H1 (cell line): ENCODE data around the gene UBE2E2. TPM values are rescaled to one million over a fixed set of nuclear protein-coding genes. Genes with fewer than 3 reads are reported as not detected.

Experiments
- CTCF ChIA-PET: fragments of 300-600 bp; sonication (Branson Sonifier 250); formaldehyde crosslinking; loops from one replicate; lab custom pipeline; 2021; ENCODE audit not compliant: partially characterized antibody; lab: Charles Lee
- POLR2A ChIA-PET: fragments of 300-600 bp; sonication (Branson Sonifier 250); formaldehyde crosslinking; loops from one replicate; lab custom pipeline; 2021; ENCODE audit warnings: inconsistent platforms; ENCODE audit not compliant: partially characterized antibody; lab: Charles Lee
- DNase-seq, 2 experiments: peaks; one replicate each; pipeline versions ENCODE4 v3.0.0 to v3.0.0-alpha.2; 2010 to 2022; ENCODE audit warnings: low spot score in 2 of 2, low read depth in 1 of 2, mixed read lengths in 1 of 2
- FAIRE-seq: peaks from 2 replicates; lab custom pipeline; 2011; peaks lifted over from hg19 to GRCh38; lab: Jason Lieb, UNC
- H2AFZ ChIP-seq: 2 replicates; pipeline ENCODE4 v1.8.1; 2012; ENCODE audit warnings: low read length, inconsistent platforms
- H2AK5ac ChIP-seq: 2 replicates; pipeline ENCODE4 v1.6.1; 2013; ENCODE audit warnings: low read depth, low read length
- H2BK120ac ChIP-seq: replicated peaks from 2 replicates; pipeline ENCODE3; 2013; ENCODE audit warnings: low read depth, low read length, inconsistent platforms
- H2BK12ac ChIP-seq: 2 replicates; pipeline ENCODE4 v1.6.1; 2013; ENCODE audit warnings: low read depth, low read length
- H2BK15ac ChIP-seq: 2 replicates; pipeline ENCODE4 v1.6.1; 2013; ENCODE audit warnings: low read length
- H2BK20ac ChIP-seq: 2 replicates; pipeline ENCODE4 v1.6.1; 2013; ENCODE audit warnings: low read length
- H2BK5ac ChIP-seq: 2 replicates; pipeline ENCODE4 v1.6.1; 2013; ENCODE audit warnings: low read depth, low read length
- H3K14ac ChIP-seq: 2 replicates; pipeline ENCODE4 v1.6.1; 2013; ENCODE audit warnings: inconsistent platforms; ENCODE audit not compliant: insufficient read length
- H3K18ac ChIP-seq: 2 replicates; pipeline ENCODE4 v1.6.1; 2013; ENCODE audit warnings: low read length; ENCODE audit errors: extremely low read depth
- H3K23ac ChIP-seq: 2 replicates; pipeline ENCODE4 v1.6.1; 2013; ENCODE audit warnings: inconsistent platforms; ENCODE audit not compliant: insufficient read length
- H3K23me2 ChIP-seq: 2 replicates; pipeline ENCODE4 v1.6.1; 2013; ENCODE audit warnings: low read depth, low read length
- H3K27ac ChIP-seq: 2 replicates; pipeline ENCODE4 v1.6.1; 2011; ENCODE audit warnings: low read depth, low read length, inconsistent platforms
- H3K27me3 ChIP-seq, 4 experiments: replicated peaks in 1 of 4; 1 replicate in 1 of 4; 2 replicates in 3 of 4; pipeline versions ENCODE4 v1.6.1 to v1.8.1; 2011 to 2013; ENCODE audit warnings: low read length in 3 of 4, mild to moderate bottlenecking in 3 of 4, inconsistent platforms in 2 of 4, mixed read lengths in 2 of 4, moderate library complexity in 1 of 4; ENCODE audit not compliant: control insufficient read depth in 3 of 4, insufficient read depth in 3 of 4; ENCODE audit errors: extremely low read depth in 1 of 4
- H3K36me3 ChIP-seq, 4 experiments: 2 replicates each; pipeline versions ENCODE4 v1.6.1 to v1.8.1; 2011 to 2013; ENCODE audit warnings: mild to moderate bottlenecking in 4 of 4, low read length in 3 of 4, moderate library complexity in 2 of 4, control low read depth in 1 of 4, inconsistent platforms in 1 of 4; ENCODE audit not compliant: insufficient read depth in 4 of 4, control insufficient read depth in 2 of 4
- H3K4ac ChIP-seq: replicated peaks from 2 replicates; pipeline ENCODE3; 2013; ENCODE audit warnings: low read length, low read depth, mixed read lengths, inconsistent platforms; ENCODE audit not compliant: insufficient read length
- H3K4me1 ChIP-seq, 4 experiments: replicated peaks in 1 of 4; 1 replicate in 1 of 4; 2 replicates in 3 of 4; pipeline versions ENCODE4 v1.6.1 to v1.8.1; 2011 to 2013; ENCODE audit warnings: low read length in 3 of 4, inconsistent platforms in 2 of 4, mixed read lengths in 1 of 4; ENCODE audit not compliant: insufficient read depth in 4 of 4, control insufficient read depth in 3 of 4
- H3K4me2 ChIP-seq, 2 experiments: 2 replicates each; pipeline versions ENCODE4 v1.6.1 to v1.8.1; 2011 to 2013; ENCODE audit warnings: low read depth in 2 of 2, low read length in 2 of 2, control low read depth in 1 of 2, inconsistent platforms in 1 of 2, mild to moderate bottlenecking in 1 of 2; ENCODE audit not compliant: insufficient read depth in 1 of 2
- H3K4me3 ChIP-seq, 4 experiments: fragments of 200-600, 300-600 bp in 1 of 4; sonication (generic), shearing (Covaris generic), sonication (Bioruptor Twin) in 1 of 4; 2 replicates each; pipeline versions ENCODE4 v1.5.1 to v1.8.1; 2011 to 2016; ENCODE audit warnings: low read length in 4 of 4, low read depth in 3 of 4, control low read depth in 2 of 4, inconsistent platforms in 2 of 4, mild to moderate bottlenecking in 2 of 4, mixed read lengths in 1 of 4, moderate library complexity in 1 of 4; ENCODE audit not compliant: insufficient read depth in 2 of 4; ENCODE audit errors: extremely low read depth in 1 of 4
- H3K56ac ChIP-seq: replicated peaks from 2 replicates; pipeline ENCODE3; 2013; ENCODE audit warnings: low read depth, mild to moderate bottlenecking, mixed read lengths, low read length, inconsistent platforms; ENCODE audit not compliant: insufficient read length
- H3K79me1 ChIP-seq: 2 replicates; pipeline ENCODE4 v1.6.1; 2013; ENCODE audit warnings: low read depth, low read length, control low read depth
- H3K79me2 ChIP-seq, 2 experiments: 2 replicates each; pipeline versions ENCODE4 v1.6.1 to v1.8.1; 2012 to 2013; ENCODE audit warnings: low read length in 2 of 2, mild to moderate bottlenecking in 2 of 2, inconsistent platforms in 1 of 2; ENCODE audit not compliant: insufficient read depth in 2 of 2, control insufficient read depth in 1 of 2
- H3K9ac ChIP-seq, 4 experiments: replicated peaks in 1 of 4; 1 replicate in 1 of 4; 2 replicates in 3 of 4; pipeline versions ENCODE4 v1.6.1 to v1.8.1; 2011 to 2013; ENCODE audit warnings: low read depth in 3 of 4, low read length in 3 of 4, control low read depth in 2 of 4, mild to moderate bottlenecking in 2 of 4, moderate library complexity in 2 of 4, inconsistent platforms in 1 of 4; ENCODE audit errors: extremely low read depth in 1 of 4
- H3K9me3 ChIP-seq, 2 experiments: 2 replicates each; pipeline versions ENCODE4 v1.6.1 to v1.8.1; 2012 to 2013; ENCODE audit warnings: mild to moderate bottlenecking in 2 of 2, moderate library complexity in 2 of 2, control low read depth in 1 of 2, inconsistent platforms in 1 of 2, low read depth in 1 of 2, low read length in 1 of 2, mixed read lengths in 1 of 2; ENCODE audit not compliant: insufficient read depth in 2 of 2
- H4K20me1 ChIP-seq, 2 experiments: replicated peaks in 1 of 2; 2 replicates each; pipeline versions ENCODE3 to v1.8.1; 2011 to 2013; ENCODE audit warnings: inconsistent platforms in 2 of 2, low read length in 2 of 2, mild to moderate bottlenecking in 1 of 2; ENCODE audit not compliant: insufficient read depth in 2 of 2, control insufficient read depth in 1 of 2
- H4K5ac ChIP-seq: 2 replicates; pipeline ENCODE4 v1.6.1; 2013; ENCODE audit warnings: low read length, low read depth, mixed read lengths, inconsistent platforms; ENCODE audit not compliant: insufficient read length
- H4K8ac ChIP-seq: 2 replicates; pipeline ENCODE4 v1.8.0; 2013; ENCODE audit warnings: mild to moderate bottlenecking, moderate library complexity, low read length, inconsistent platforms; ENCODE audit not compliant: insufficient read depth; ENCODE audit errors: extremely low read depth
- H4K91ac ChIP-seq: replicated peaks from 2 replicates; pipeline ENCODE3; 2013; ENCODE audit warnings: low read length, mixed read lengths, inconsistent platforms; ENCODE audit not compliant: insufficient read length
- ASH2L ChIP-seq: fragments of 200-600, 300-600 bp; sonication (generic); IDR thresholded peaks from one replicate; pipeline ENCODE4 v1.7.1; 2017; ENCODE audit warnings: low read length
- CEBPB ChIP-seq: IDR thresholded peaks from 2 replicates; pipeline ENCODE4 v1.6.1; 2012; ENCODE audit warnings: low read depth, low read length
- CTBP2 ChIP-seq: IDR thresholded peaks from 2 replicates; pipeline ENCODE4 v1.7.0; 2011; ENCODE audit warnings: borderline replicate concordance, mild to moderate bottlenecking, moderate library complexity, mixed read lengths, low read length; ENCODE audit not compliant: insufficient read depth, insufficient read length
- FOSL1 ChIP-seq: IDR thresholded peaks from 2 replicates; pipeline ENCODE4 v1.6.1; 2011; ENCODE audit warnings: mild to moderate bottlenecking, low read depth, low read length, moderate library complexity; ENCODE audit not compliant: insufficient read depth
- HDAC2 ChIP-seq, 2 experiments: fragments of 300-600 bp in 1 of 2; sonication (generic) in 1 of 2; IDR thresholded peaks; 2 replicates each; pipeline ENCODE4 v1.6.1; 2011 to 2012; ENCODE audit warnings: low read depth in 2 of 2, low read length in 2 of 2, mild to moderate bottlenecking in 2 of 2, moderate library complexity in 2 of 2, borderline replicate concordance in 1 of 2, inconsistent platforms in 1 of 2
- SAP30 ChIP-seq: fragments of 300-600 bp; sonication (generic); IDR thresholded peaks from 2 replicates; pipeline ENCODE4 v1.7.1; 2012; ENCODE audit warnings: low read length, moderate library complexity, mild to moderate bottlenecking, inconsistent platforms; ENCODE audit not compliant: insufficient read depth, insufficient replicate concordance
- SIRT6 ChIP-seq: IDR thresholded peaks from one replicate; pipeline ENCODE4 v1.7.1; 2012; ENCODE audit warnings: low read length, inconsistent platforms
- SIX5 ChIP-seq: IDR thresholded peaks from 2 replicates; pipeline ENCODE4 v1.6.1; 2011; ENCODE audit warnings: mild to moderate bottlenecking, low read depth, low read length
- WGBS, 2 experiments: shearing (Covaris generic) in 1 of 2; methylation state at CpG; one replicate each; pipeline versions ENCODE4 v1.1.6 to v1.1.7; 2013 to 2015; ENCODE audit warnings: low lambda C conversion rate in 2 of 2, mixed read lengths in 2 of 2, inconsistent platforms in 1 of 2, low coverage in 1 of 2, missing lambda C conversion rate in 1 of 2; ENCODE audit not compliant: insufficient replicate concordance in 2 of 2, insufficient coverage in 1 of 2, insufficient read length in 1 of 2; ENCODE audit errors: extremely low coverage in 1 of 2, missing lambda C conversion rate in 1 of 2; 5-methylcytosine and 5-hydroxymethylcytosine counted together
- polyA plus RNA-seq, 7 experiments: library from polyadenylated mRNA; depleted of rRNA in 3 of 7; stranded (reverse) in 5 of 7; unstranded in 2 of 7; fragments of >200 nt in 5 of 7; fragments of 200-250 nt in 2 of 7; gene quantifications; 1 replicate in 5 of 7; 2 replicates in 1 of 7; 4 replicates in 1 of 7; pipeline versions ENCODE4 v1.2.1 to v1.2.3, GENCODE V29; 2011 to 2013; ENCODE audit warnings: missing spikeins in 2 of 7, mixed read lengths in 2 of 7
- total RNA-seq: library from RNA; stranded (reverse); fragmentation: NEBNext Ultra II Directional; extraction: Animal tissue kit (Norgen Biotek cat#: 25700); gene quantifications from 2 replicates; pipeline ENCODE4 v1.2.1, GENCODE V29; 2021

The UBE2E2 gene
- total and polyA plus RNA-seq, 2 of the 8 experiments (the other 6 are each of a cell fraction or from before 2014, with no cell fraction given), result 57.6 to 70.6 TPM

DNA sequence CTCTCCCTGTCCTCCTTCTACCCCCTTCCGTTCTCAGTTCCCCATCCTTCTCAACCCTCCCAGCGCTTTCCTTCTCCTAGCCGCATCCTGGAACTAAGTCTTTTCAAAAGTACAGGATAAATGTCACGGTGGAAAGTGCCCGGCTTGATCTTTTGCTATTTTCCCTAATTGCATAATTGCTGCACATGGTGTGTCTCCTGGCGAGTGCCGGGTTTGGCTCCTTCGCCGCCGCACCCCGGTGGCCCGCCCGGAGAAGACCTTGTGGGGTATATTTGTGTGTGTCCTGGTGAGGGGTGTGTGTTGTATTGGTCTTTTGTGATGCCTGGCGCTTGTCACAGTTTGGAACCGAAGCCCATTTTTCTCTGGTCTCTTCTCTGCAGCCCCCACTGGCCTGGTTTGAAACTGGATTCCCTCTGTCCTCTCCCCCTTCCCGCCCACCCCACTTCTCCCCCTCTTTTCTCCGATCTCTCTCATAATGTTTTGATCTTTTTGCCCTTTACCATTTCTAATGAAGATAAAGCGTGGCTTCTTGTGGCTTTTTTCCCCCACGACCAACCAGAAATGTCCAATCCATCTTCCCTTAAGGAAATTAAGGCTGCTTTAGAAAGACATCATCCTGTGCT, 692 bp downstream of the UBE2E2 start:
- no peak overlapping the region for H4K8ac ChIP-seq
- H3K4me1 ChIP-seq, result peaks cover 2 to 9% (median 5%) of the 10 kb centered on the region in 4 experiments; a peak in 6 of 7 replicates
- 0 out of 2 replicates have a peak overlapping the region, but pooled peaks have one; percentile 53 for H2BK5ac ChIP-seq
- DNase-seq (peak in 1 of 2 experiments; percentile 60), FAIRE-seq (no peak)
- no peak overlapping the region for H3K4ac ChIP-seq
- peak overlapping the region; percentile 79 to 98 (median 91) for H3K4me3 ChIP-seq
- H3K23ac ChIP-seq, result no peak overlapping the region
- peaks cover 5% of the 10 kb centered on the region for H3K23me2 ChIP-seq
- H4K91ac ChIP-seq, result no peak overlapping the region
- H2BK20ac ChIP-seq, result no peak overlapping the region
- H3K36me3 ChIP-seq, result no peaks in the 10 kb centered on the region
- no peak overlapping the region for H4K5ac ChIP-seq
- peak overlapping the region; percentile 32; the same call in 1 of the 2 replicates for H2BK12ac ChIP-seq
- ChIA-PET POLR2A (interaction anchor here (0.6 kb wide), 1 partner anchor 766 kb away, joined by 3 read pairs; no protein-coding TSS in a partner anchor), CTCF (no interaction called here)
- no peak overlapping the region for H2AK5ac ChIP-seq
- H3K27me3 ChIP-seq, result peaks cover 0 to 13% (median 8%) of the 10 kb centered on the region in 4 experiments; a peak in 5 of 7 replicates
- H2BK15ac ChIP-seq, result no peak overlapping the region
- peak overlapping the region; percentile 81 to 93 for H3K4me2 ChIP-seq
- peak overlapping the region; percentile 16; the same call in 1 of the 2 replicates for H2AFZ ChIP-seq
- no peak overlapping the region for H3K27ac ChIP-seq
- H3K56ac ChIP-seq, result peak overlapping the region; percentile 55
- no peaks in the 10 kb centered on the region; the same call in 1 of the 2 replicates for H3K79me1 ChIP-seq
- no peak overlapping the region for H2BK120ac ChIP-seq
- H3K14ac ChIP-seq, result no peak overlapping the region
- WGBS, 2 experiments, result 0% methylated on average over 18 of the region's 19 CpGs; no CpG with 5 or more reads in 1 of the 2 experiments
- H3K9me3 ChIP-seq, result no peaks in the 10 kb centered on the region
- no peak overlapping the region; the same call in 1 of the 2 replicates for H3K18ac ChIP-seq
- peak overlapping the region; percentile 0 to 84 (median 60); a peak in 6 of 7 replicates for H3K9ac ChIP-seq
- H3K79me2 ChIP-seq, result peaks cover 0 to 48% of the 10 kb centered on the region in 2 experiments; a peak in 2 of 4 replicates
- TF ChIP-seq ASH2L, result peak; percentile 67
- peak; percentile 23 for TF ChIP-seq CTBP2
- no peak for TF ChIP-seq SIRT6
- peak; percentile 80 for TF ChIP-seq SAP30
- TF ChIP-seq SIX5, result no peak
- 0 out of 4 replicates have a peak, but pooled peaks of 1 of the 2 experiments have one; percentile 2 for TF ChIP-seq HDAC2 (IDR thresholded peaks at IDR 0.05; ENCODE audit: borderline replicate concordance in 1 of 2, low read depth in 2 of 2, low read length in 2 of 2)
- TF ChIP-seq FOSL1, result no peak
- peak; percentile 17; the same call in 1 of the 2 replicates for TF ChIP-seq CEBPB
- no peaks in the 10 kb centered on the region for H4K20me1 ChIP-seq
